AG10803 (cell line): Measurements from ENCODE around the gene COPS6.
"Not testable (repeated sequence)": the region's sequence is repeated elsewhere in the genome, so short reads cannot be mapped to it uniquely, and the experiment has no call there.

Source experiments
- DNase-seq: peaks from one replicate; pipeline ENCODE4 v3.0.0; 2010; ENCODE audit warnings: low read depth
- H3K4me3 ChIP-seq: 2 replicates; pipeline ENCODE4 v1.5.1; 2011; ENCODE audit warnings: mild to moderate bottlenecking, low read length, control low read depth
- CTCF ChIP-seq: conservative IDR thresholded peaks from 2 replicates; pipeline ENCODE4 v1.5.1; 2011; ENCODE audit warnings: mild to moderate bottlenecking, low read length, control low read depth, inconsistent platforms

The COPS6 gene

GRCh38 chr7:100126931-100127865, 38.4 kb downstream of the COPS6 start, which contains the start of gene MBLAC1:
Gene MBLAC1, plus strand, starts transcription at chr7:100126967. Its CDS starts 429 bp downstream, at chr7:100127396.
- DNase-seq, result peak; percentile 93
- TF ChIP-seq CTCF, result no peak
- H3K4me3 ChIP-seq, result peak within 1 kb of the TSS; percentile 93

- no peak for DNase-seq
- 0 out of 2 replicates have a peak, but pooled peaks have one; percentile 0 for TF ChIP-seq CTCF
- peak overlapping the region; percentile 93 for H3K4me3 ChIP-seq
Observed at GRCh38 chr7:100127866-100128636, 39.3 kb downstream of the COPS6 start.

GRCh38 chr7:100128637-100128963, 39.8 kb downstream of the COPS6 start:
- no peak for TF ChIP-seq CTCF
- DNase-seq, result no peak
- no peak overlapping the region for H3K4me3 ChIP-seq

- H3K4me3 ChIP-seq, DNase-seq: not testable (repeated sequence)
Observed at GRCh38 chr7:100130220-100130607, 41.4 kb downstream of the COPS6 start.

GRCh38 chr7:100130608-100131453, 42.1 kb downstream of the COPS6 start:
- peak; percentile 33 for DNase-seq
- peak overlapping the region; percentile 10 for H3K4me3 ChIP-seq
- peak; percentile 75 for TF ChIP-seq CTCF

- no peak for DNase-seq
- TF ChIP-seq CTCF, result no peak
- H3K4me3 ChIP-seq, result no peak overlapping the region
Observed at GRCh38 chr7:100132126-100132525, 43.4 kb downstream of the COPS6 start.

- peak; percentile 62 for DNase-seq
- H3K4me3 ChIP-seq, result no peak overlapping the region
- peak; percentile 97 for TF ChIP-seq CTCF
Observed at GRCh38 chr7:100132697-100133151, 44.0 kb downstream of the COPS6 start.
